GM18499 (cell line): ENCODE data around the gene VPS37C.

Experiments used
- ATAC-seq: cut with Tn5 transposase; IDR thresholded peaks from one replicate; pipeline ENCODE4 v1.9.1; 2021; ENCODE audit warnings: moderate number of reproducible peaks; ENCODE audit not compliant: insufficient read depth, unreplicated experiment

VPS37C gene

GRCh38 chr11:61134801-61135257, 26.4 kb downstream of the VPS37C start:
- ATAC-seq = no peak

GRCh38 chr11:61133956-61134662, 27.1 kb downstream of the VPS37C start:
- no peak for ATAC-seq

GRCh38 chr11:61133145-61133544, 28.1 kb downstream of the VPS37C start:
- ATAC-seq = no peak

- ATAC-seq = no peak
These were observed 28.6 kb downstream of the VPS37C start for GRCh38 chr11:61132646-61133045.

- ATAC-seq = no peak
These were observed 29.1 kb downstream of the VPS37C start for GRCh38 chr11:61131998-61132555.

- no peak for ATAC-seq
These were observed 29.6 kb downstream of the VPS37C start for GRCh38 chr11:61131586-61131985.

- ATAC-seq = no peak
These were observed 30.0 kb downstream of the VPS37C start for GRCh38 chr11:61131186-61131585.

- ATAC-seq = peak; percentile 80
These were observed 31.3 kb downstream of the VPS37C start for GRCh38 chr11:61129639-61130523.

GRCh38 chr11:61128947-61129638, 32.1 kb downstream of the VPS37C start:
- no peak for ATAC-seq

GRCh38 chr11:61127991-61128390, 33.2 kb downstream of the VPS37C start:
- ATAC-seq = no peak

- ATAC-seq = no peak
These were observed 35.0 kb downstream of the VPS37C start for GRCh38 chr11:61126256-61126655.

- no peak for ATAC-seq
These were observed 35.9 kb downstream of the VPS37C start for GRCh38 chr11:61125310-61125684.

- ATAC-seq = no peak
These were observed 36.5 kb downstream of the VPS37C start for GRCh38 chr11:61124574-61125309.

- ATAC-seq = no peak
These were observed 37.3 kb downstream of the VPS37C start for GRCh38 chr11:61123775-61124571.

- no peak for ATAC-seq
These were observed 38.5 kb downstream of the VPS37C start for GRCh38 chr11:61122761-61123160.

GRCh38 chr11:61121917-61122316, 39.3 kb downstream of the VPS37C start:
- no peak for ATAC-seq

- no peak for ATAC-seq
These were observed 39.9 kb downstream of the VPS37C start for GRCh38 chr11:61121192-61121831.

- ATAC-seq = no peak
These were observed 40.5 kb downstream of the VPS37C start for GRCh38 chr11:61120706-61121191.
